Adrenal gland (tissue), 12 donors: ENCODE measurements around the gene ETV3. TPM values are rescaled to one million over a fixed set of nuclear protein-coding genes. Genes with fewer than 3 reads are reported as not detected.
A peak's percentile ranks its signal among the peaks of the same experiment; 100 is the strongest.

ENCODE experiments used
- DNase-seq, 7 donors: peaks; one replicate each; pipeline ENCODE4 v3.0.0-alpha.2; 2019 to 2020
- H3K27ac ChIP-seq, 5 donors: fragments of 200-600 bp; sonication (generic) in 4 of 5; 1 replicate in 3 of 5; 2 replicates in 2 of 5; pipeline versions ENCODE4 v1.5.1 to v1.8.0; 2016 to 2020; ENCODE audit warnings: mild to moderate bottlenecking in 1 of 5
- H3K27me3 ChIP-seq: fragments of 200-600 bp; 2 replicates; pipeline ENCODE4 v1.8.0; 2021
- H3K36me3 ChIP-seq, 2 donors: fragments of 200-600 bp; replicated peaks in 1 of 2; 1 replicate in 1 of 2; 2 replicates in 1 of 2; pipeline versions ENCODE4 v1.5.1 to v1.8.0; 2018 to 2022
- H3K4me1 ChIP-seq, 2 donors: fragments of 200-600 bp; replicated peaks in 1 of 2; 1 replicate in 1 of 2; 2 replicates in 1 of 2; pipeline versions ENCODE4 v1.5.1 to v1.8.0; 2018 to 2021
- H3K4me3 ChIP-seq, 4 donors: fragments of 200-600 bp; sonication (generic) in 3 of 4; one replicate each; pipeline ENCODE4 v1.5.1; 2016 to 2018
- H3K9me3 ChIP-seq, 3 donors: fragments of 200-600 bp; sonication (generic) in 1 of 3; replicated peaks in 1 of 3; 1 replicate in 2 of 3; 2 replicates in 1 of 3; pipeline versions ENCODE4 v1.5.1 to v1.8.0; 2016 to 2021
- POLR2A ChIP-seq, 2 donors: fragments of 450-650 bp; IDR thresholded peaks; one replicate each; pipeline ENCODE4 v1.6.1; 2017; ENCODE audit warnings: antibody characterized with exemption in 2 of 2, mild to moderate bottlenecking in 2 of 2, moderate library complexity in 1 of 2
- WGBS, 4 donors: extraction: QIAGEN DNeasy Blood & Tissue Kit in 2 of 4; methylation state at CpG; one replicate each; pipeline versions ENCODE4 v1.1.5 to v1.1.7; 2013 to 2017; 5-methylcytosine and 5-hydroxymethylcytosine counted together
- intact Hi-C, 2 donors: fragments of 100-400 bp; cut with DNase I; formaldehyde crosslinking; loops; one replicate each; pipeline versions ENCODE4 v1.14.1 to v1.15.0; 2022 to 2023
- polyA plus RNA-seq, 3 donors: library from polyadenylated mRNA; stranded (reverse); fragments of 200-250 nt in 2 of 3; fragments of 350-450 nt in 1 of 3; fragmentation: Illumina TruSeq in 1 of 3; extraction: RNeasy Lipid Tissue Mini Kit (QIAGEN cat#74804) in 1 of 3; gene quantifications; one replicate each; pipeline ENCODE4 v1.2.3, GENCODE V29; 2013 to 2014
- total RNA-seq, 9 donors: library from RNA; depleted of rRNA in 4 of 9; stranded (reverse); fragments of >200 nt in 4 of 9; fragments of 120-200 nt in 1 of 9; fragmentation: NEBNext Ultra II Directional in 1 of 9; extraction: Animal tissue kit (Norgen Biotek cat#: 25700) in 1 of 9; gene quantifications; one replicate each; pipeline versions ENCODE4 v1.1.0 to v1.2.4, GENCODE V29; 2013 to 2023
- TF ChIP-seq, protein P1 (sequence below), 6 experiments: fragments of 450-650 bp in 4 of 6; fragments of 200-600 bp in 2 of 6; sonication (generic) in 1 of 6; IDR thresholded peaks; 1 replicate in 5 of 6; 2 replicates in 1 of 6; pipeline versions ENCODE4 v1.5.1 to v1.8.0; 2016 to 2021; ENCODE audit warnings: antibody characterized with exemption in 6 of 6, mild to moderate bottlenecking in 2 of 6, moderate library complexity in 1 of 6
- donor health status: healthy with polysubstance abuse.
- donor health status: Bipolar disorder and iron deficiency.
- donor health status: DM: yes; HTN: yes; CAD: no.
- donor health status: DM: no; HTN: no; CAD: no.
- donor health status: DM: no; HTN: no; CAD: no.
- donor health status: DM: yes; HTN: yes; CAD: no.

ETV3 gene
- total and polyA plus RNA-seq, 12 donors: 3.3 to 18.7 (median 11.1) TPM

DNA sequence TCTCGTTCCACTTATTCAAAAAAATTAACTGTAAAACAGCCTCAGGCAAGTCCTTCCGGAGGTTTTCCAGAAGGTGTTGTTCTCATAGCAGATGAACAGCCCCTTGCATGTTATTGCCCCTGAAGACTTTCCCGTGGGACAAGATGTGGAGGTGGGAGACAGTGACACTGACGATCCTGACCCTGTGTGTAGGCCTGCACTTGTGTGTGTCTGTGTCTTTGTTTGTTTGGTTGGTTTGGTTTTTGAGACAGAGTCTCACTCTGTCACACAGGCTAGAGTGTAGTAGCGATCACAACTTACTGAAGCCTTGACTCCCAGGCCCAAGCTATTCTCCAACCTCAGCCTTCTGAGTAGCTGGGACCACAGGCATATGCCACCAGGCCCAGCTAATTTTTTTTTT, 51.2 kb downstream of the ETV3 start:
- intact Hi-C loops: no loop called here
- 84 to 91% (median 85%) methylated on average over 5 of the region's 5 CpGs for WGBS, 4 donors

DNA sequence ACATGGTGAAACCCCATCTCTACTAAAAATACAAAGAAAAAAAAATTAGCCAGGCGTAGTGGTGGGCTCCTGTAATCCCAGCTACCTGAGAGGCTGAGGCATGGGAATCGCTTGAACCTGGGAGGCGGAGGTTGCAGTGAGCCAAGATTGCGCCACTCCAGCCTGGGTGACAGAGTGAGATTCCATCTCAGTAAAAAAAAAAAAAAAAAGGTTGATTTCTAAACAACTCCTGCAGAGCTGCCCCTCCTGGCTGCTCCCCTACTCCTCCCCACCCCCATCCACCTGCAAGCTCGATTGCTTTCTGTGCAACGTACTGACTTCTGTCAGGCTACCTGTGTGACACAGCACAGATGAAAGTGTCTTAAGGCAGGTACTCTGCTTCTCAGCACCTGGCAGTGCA, 51.9 kb downstream of the ETV3 start:
- DNase-seq: peak in 2 of 7 donors; percentile 12 to 24
- 71 to 84% (median 75%) methylated on average over 6 of the region's 6 CpGs for WGBS, 4 donors
- Histone ChIP-seq H3K27ac (no peak overlapping the region), H3K27me3 (no peaks in the 10 kb centered on the region), H3K36me3 (no peaks in the 10 kb centered on the region), H3K4me3 (no peak overlapping the region), H3K4me1 (no peaks in the 10 kb centered on the region), H3K9me3 (no peaks in the 10 kb centered on the region)
- intact Hi-C loops: no loop called here
- no peak for TF ChIP-seq POLR2A (IDR thresholded peaks at IDR 0.05)
- TF ChIP-seq, protein P1, sequence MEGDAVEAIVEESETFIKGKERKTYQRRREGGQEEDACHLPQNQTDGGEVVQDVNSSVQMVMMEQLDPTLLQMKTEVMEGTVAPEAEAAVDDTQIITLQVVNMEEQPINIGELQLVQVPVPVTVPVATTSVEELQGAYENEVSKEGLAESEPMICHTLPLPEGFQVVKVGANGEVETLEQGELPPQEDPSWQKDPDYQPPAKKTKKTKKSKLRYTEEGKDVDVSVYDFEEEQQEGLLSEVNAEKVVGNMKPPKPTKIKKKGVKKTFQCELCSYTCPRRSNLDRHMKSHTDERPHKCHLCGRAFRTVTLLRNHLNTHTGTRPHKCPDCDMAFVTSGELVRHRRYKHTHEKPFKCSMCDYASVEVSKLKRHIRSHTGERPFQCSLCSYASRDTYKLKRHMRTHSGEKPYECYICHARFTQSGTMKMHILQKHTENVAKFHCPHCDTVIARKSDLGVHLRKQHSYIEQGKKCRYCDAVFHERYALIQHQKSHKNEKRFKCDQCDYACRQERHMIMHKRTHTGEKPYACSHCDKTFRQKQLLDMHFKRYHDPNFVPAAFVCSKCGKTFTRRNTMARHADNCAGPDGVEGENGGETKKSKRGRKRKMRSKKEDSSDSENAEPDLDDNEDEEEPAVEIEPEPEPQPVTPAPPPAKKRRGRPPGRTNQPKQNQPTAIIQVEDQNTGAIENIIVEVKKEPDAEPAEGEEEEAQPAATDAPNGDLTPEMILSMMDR (IDR thresholded peaks at IDR 0.05): no peak

More for the DNA sequence above, 51.2 kb downstream of the ETV3 start:
- TF ChIP-seq, protein P1 (IDR thresholded peaks at IDR 0.05): no peak
- TF ChIP-seq POLR2A (IDR thresholded peaks at IDR 0.05): no peak
- DNase-seq: peak in 2 of 7 donors; percentile 1 to 20
- Histone ChIP-seq H3K4me3 (no peak overlapping the region), H3K27me3 (no peaks in the 10 kb centered on the region), H3K9me3 (no peaks in the 10 kb centered on the region), H3K36me3 (no peaks in the 10 kb centered on the region), H3K4me1 (no peaks in the 10 kb centered on the region), H3K27ac (no peak overlapping the region)

DNA sequence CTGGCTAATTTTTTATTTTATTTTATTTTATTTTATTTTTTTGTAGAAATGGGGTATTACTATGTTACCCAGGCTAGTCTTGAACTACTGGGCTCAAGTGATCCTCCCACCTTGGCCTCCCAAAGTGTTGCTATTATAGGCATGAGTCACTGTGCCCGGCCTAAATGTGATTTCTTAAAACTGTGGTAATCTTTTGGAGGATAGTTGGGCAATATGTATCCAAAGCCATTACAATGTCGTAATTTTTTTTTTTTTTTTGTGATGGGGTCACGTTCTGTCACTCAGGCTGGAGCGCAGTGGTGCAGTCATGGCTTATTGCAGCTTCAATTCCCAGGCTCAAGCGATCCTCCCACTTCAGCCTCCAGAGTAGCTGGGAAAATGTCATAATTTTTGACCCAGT, 52.8 kb downstream of the ETV3 start:
- no peak overlapping the region for H3K27ac ChIP-seq
- no peaks in the 10 kb centered on the region for H3K9me3 ChIP-seq
- TF ChIP-seq POLR2A (IDR thresholded peaks at IDR 0.05): no peak
- TF ChIP-seq, protein P1 (IDR thresholded peaks at IDR 0.05): no peak
- no peaks in the 10 kb centered on the region for H3K36me3 ChIP-seq
- H3K27me3 ChIP-seq: no peaks in the 10 kb centered on the region
- 68 to 82% (median 80%) methylated on average over 5 of the region's 5 CpGs for WGBS, 4 donors
- H3K4me3 ChIP-seq: no peak overlapping the region
- peak in 2 of 7 donors; percentile 19 to 24 for DNase-seq
- no peaks in the 10 kb centered on the region for H3K4me1 ChIP-seq
- intact Hi-C loops: no loop called here

DNA sequence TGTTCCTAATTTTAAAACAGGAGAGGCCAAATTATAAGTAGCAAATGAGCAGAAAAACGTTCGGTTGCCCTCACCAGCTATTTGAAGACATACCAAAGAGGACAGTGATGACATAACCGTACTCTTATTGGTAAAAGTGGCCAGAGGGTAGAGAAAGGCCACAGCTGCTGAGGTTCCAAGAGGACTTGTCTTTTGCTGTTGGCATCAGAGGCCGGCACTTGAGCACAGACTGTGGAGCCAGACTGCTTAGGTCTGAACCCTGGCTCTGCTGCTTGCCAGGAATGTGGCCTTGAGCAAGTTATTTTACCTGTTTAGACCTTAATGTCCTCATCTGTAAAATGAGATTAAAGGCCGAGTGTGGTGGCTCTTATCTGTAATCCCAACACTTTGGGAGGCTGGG, 53.5 kb downstream of the ETV3 start:
- WGBS, 4 donors: 62 to 78% (median 73%) methylated on average over 5 of the region's 5 CpGs
- TF ChIP-seq, protein P1 (IDR thresholded peaks at IDR 0.05): no peak
- TF ChIP-seq POLR2A (IDR thresholded peaks at IDR 0.05): no peak
- Histone ChIP-seq H3K4me1 (no peaks in the 10 kb centered on the region), H3K27ac (no peak overlapping the region), H3K9me3 (no peaks in the 10 kb centered on the region), H3K36me3 (no peaks in the 10 kb centered on the region), H3K4me3 (no peak overlapping the region), H3K27me3 (no peaks in the 10 kb centered on the region)
- intact Hi-C loops: no loop called here
- DNase-seq: peak in 2 of 7 donors; percentile 17 to 34
